GM18508 (cell line): ENCODE data around the gene SEMA4D.

Experiments used
- ATAC-seq: cut with Tn5 transposase; IDR thresholded peaks from one replicate; pipeline ENCODE4 v1.9.1; 2021; ENCODE audit warnings: moderate number of reproducible peaks; ENCODE audit not compliant: insufficient read depth, unreplicated experiment

Gene SEMA4D

DNA sequence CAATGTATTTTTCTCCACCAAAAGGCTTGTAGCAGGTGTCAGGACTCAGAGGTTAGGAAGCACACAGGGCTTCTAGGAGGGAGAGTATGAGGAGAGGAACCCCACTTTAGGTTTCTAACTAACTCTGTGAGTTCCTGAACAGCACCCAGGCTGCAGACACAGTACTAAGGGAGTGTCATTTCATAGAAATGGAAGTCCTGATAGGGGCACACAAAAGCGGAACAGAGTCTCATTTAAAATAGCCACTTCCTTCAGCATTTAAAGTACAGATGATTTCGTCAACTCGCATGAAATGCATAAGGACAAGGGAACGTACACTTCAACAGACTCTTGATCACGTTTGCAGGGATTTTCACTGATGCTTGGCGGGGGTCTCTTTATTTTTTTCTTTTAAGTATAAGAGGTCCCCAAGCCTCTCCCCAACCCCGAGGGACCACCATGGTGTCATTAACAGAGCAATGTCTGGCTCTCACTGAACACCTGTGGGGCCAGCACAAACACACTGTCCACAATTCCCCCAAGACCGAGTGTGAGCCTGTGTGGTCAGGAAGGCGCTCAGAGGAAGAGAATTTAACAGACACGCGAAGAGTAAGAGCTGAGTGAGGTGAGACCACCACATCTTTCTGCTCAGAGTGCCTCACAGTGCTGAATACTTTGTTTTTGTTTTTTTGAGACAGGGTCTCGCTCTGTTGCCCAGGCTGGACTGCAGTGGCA lies 97.4 kb downstream of the SEMA4D start:
- ATAC-seq, result peak; percentile 53

DNA sequence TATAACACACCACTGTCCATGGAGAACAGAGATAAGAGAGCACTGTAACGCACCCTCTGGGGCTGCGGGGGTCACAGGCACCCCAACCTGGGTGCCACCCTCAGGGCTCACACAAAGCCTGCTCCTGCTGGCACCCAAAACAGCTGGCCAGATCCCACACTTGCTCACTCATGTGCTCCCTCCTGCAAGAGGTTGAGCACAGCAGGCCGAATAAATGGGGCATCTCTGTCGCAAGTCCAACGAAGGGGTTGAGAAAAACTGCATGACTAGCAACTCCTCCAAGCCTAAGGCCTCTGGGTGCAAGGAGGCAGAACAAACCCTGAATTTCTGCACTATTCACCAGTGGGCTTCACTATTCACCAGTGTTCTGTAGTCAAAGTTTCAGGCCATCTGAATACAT lies 99.3 kb downstream of the SEMA4D start:
- no peak for ATAC-seq

DNA sequence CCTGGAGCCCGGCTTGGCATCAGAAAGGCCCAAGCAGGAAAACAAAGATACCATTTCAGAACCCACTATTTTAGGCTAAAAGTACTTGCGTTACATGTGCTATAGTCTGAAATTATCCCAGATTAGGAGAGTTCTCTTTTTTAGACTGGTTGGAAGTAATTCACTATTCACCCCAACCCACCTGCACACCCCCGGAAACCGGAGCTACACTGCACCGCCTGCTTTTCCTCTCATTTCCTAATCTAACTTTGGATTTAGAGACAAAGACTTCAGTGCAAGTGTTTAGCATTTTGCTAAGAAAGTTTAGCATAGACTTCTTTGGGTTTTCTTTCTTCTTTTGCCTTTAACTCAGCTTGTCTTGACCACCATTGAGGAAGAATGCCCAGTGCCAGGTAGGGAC lies 100.4 kb downstream of the SEMA4D start:
- ATAC-seq, result no peak

DNA sequence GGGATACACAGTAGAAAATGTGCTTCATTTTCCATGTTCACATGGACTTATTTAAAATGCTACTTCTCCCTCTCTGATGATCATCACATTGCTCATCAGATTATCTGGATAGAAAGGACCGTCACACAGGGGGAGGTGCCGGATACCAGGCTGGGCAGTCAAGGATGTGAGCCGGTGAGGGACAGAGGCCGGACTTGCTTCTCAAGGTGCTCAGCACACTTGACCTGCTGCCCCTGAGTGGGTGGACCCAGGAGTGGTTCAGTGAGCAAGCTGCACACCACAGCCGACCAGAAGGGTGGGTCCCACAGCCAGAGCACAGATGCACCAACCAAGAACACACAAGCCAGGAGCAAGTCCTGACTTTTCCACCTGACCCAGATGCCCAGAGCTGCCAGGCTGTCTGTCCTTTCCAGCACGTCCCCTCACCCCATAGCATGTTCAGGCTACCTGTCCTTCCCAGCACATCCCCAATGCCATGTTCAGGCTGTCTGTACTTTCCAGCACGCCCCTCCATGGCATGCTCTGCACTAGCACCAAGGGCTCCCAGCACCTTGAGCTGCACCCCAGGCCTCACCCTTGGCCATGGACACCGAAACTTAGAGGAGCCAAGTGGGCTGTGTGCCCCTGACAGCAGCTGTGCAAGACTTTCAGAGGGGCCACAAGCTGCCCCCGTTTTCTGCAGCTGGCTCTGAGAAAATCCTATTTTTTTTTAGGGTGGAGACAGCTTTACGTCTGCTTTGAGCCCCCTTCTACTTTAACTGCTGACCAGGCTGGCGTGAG lies 101.8 kb downstream of the SEMA4D start:
- ATAC-seq, result no peak

DNA sequence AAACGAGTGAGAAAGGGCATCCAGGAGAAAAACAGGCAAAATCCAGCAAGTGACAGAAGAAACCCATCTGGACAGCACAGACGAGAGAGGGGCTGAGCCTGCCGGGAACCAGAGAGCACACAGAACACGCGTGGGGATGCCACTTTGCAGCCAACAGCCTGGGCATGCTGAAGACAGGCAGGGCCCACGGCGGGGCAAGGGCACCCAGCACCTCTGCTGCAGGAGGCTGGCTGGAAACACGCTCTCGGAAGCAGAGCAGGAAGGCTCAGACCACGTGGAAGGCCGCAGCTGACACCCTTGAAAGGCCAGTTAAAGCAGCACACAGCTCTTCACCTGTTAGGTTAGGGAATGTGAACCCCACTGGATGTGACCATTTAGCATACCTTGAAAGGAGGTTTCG lies 103.5 kb downstream of the SEMA4D start:
- ATAC-seq, result no peak

DNA sequence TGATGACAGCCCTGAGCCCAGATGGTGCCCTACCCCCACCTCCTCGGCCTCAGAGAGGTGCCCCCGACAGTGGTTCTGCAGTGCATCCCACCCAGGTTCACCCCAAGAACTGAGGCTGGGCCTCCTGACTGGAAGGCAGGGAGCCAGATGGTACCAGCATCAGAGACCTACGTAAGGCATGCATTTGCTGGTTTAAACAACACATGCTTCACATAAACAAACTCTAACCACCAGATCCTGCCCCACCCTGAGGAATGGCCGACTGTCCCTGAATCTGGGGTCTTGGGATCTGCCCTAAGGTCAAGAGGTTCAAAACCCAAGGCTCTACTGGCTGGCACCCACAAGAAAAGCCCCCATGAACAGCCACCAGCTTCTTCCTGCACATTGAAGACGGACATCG lies 106.3 kb downstream of the SEMA4D start:
- no peak for ATAC-seq

DNA sequence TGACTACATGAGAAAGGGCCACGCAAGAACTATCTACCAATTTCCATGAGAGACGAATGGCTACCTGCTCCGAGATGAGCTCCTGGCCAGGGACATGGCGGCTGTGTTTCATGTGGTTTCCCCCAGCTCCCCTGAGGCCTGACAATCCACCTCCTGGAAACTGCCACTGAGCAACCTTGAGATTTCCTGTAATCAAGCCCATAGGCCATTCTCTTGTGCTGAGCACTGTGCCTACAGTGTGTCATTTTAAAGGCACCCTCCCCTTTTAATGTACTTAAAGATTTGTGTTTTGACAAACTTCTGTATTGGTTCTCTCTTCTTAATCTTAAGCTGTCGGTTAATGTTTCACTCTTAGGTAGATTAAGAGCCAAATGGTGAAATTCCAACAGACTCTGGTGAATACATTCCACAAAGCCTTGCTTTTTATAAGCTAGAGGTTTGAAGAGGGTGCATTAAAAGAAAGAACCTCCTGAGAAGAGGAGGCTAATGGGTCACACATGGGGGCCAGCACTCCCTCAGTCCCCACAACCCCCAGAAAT lies 107.3 kb downstream of the SEMA4D start:
- no peak for ATAC-seq

DNA sequence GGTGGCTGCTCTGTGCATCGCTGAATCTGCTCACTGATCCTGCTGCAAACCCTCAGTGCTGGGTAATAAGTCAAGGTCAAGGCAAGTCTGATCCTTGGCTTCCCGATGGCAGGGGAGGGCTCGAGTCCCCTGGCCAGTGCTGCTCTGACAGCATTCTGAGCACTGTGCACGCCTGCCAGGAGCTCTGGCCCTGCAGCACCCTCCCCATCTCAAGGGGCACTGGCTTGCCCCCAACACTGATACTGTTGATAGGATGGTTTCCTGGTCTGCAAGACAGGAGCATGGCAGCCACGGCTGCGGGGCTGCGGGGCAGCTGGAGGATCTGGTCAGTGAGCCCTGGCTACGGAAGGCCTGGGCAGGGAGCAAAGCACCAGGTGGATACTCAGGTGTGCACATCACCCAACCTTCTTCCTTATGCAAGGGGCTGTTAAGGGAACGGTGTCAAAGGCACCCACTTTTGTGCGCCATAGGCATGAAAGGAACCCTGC lies 107.8 kb downstream of the SEMA4D start:
- no peak for ATAC-seq

DNA sequence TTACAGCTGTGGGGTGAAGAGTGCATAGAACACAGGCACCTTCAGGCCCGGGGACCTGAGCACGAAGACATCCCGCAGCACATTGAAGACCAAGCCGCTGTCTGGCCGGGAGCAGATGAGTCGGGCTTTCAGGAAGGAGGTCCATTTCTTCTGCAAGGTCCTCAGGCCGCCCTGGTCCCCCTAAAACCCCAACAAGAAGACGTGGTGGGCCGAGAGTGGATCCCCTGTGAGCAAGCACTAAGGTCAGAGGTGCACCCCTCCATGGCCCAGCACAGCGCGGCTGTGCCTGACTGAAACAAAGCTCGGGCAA lies 109.1 kb downstream of the SEMA4D start:
- ATAC-seq, result no peak

DNA sequence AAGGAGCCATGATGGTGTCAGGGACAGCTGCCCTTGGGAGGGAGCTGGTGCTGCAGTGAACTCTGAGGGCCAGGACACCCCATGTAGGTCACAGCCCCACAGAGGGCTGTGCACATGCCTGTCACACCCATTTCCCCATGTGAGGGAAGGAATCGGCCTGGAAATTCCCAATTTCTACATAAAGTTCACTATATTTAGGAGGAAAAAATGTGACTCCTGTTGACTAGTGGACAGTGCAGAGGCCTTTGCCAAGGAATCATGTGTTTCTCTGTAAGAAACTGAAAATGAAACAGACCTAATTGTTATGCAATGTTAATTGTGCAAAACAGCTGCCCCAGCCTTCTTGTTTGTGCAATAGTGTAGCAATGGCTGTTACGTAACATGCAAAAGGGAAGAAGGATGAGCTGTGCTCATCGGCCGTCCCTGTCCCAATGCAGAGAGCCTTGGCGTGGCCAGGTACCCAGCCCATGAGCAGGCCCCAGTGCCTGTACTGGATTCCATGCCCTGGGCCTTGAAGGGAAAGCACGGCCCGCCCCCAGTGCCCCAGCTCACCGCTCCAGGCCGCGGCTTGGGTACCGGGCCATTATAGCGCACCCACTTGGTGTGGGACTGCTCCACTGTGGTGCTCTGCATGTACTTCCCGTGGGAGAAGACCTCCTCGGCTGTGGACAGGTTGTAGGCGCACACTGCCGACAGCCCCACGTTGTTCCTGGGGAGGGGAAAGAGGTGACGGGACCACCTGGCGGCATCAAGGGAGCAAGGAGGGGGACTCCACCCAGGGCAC lies 109.6 kb downstream of the SEMA4D start:
- no peak for ATAC-seq

DNA sequence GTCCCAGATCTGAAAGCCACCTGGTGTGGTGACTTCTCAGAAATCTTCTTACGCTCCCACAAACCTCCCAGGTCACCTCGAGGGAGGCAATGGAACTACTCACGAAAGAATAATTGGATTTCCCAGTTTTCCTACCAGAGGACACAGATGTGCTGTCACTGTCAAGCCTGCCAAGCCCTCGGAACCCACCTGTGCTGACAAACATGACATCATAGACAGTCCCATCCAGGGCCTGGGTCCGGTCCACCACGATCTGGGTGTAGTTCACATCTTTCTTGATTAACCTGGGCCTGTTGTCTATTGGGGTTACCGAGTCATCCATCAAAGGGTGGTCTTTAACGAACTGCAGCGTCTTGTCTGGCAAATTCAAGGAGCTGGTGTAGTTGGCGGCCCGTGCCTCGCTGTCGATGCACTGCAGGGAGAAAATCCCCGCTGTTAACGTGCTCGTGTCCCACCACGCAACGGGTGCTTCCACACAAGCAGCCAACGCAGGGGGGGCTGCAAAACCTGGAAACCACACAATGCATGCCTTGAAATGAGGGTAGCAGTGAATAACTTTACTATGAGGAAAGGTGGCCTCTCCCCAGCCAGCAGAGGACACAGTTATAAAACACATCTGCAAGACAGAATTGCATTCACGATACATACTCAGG lies 110.6 kb downstream of the SEMA4D start:
- no peak for ATAC-seq

DNA sequence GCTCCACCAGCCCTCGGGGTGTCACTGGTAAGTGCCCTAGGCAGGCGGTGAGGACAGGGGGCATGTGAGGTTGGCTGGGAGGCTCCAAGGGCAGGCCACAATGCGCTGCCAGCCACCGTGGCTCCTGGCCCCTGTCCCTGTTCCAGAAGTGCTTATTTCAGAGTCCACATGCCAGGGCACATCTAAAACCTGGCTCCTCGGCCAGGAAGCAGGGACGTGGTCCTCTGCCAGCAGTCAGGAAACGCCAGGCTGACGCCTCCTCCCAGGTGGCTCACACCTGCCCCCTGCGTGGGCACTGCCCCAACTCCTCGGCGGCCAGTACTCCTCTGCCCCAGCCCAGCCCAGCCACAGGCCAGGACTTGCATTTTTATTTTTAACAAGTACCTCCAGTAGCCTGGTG lies 111.1 kb downstream of the SEMA4D start:
- ATAC-seq, result no peak

DNA sequence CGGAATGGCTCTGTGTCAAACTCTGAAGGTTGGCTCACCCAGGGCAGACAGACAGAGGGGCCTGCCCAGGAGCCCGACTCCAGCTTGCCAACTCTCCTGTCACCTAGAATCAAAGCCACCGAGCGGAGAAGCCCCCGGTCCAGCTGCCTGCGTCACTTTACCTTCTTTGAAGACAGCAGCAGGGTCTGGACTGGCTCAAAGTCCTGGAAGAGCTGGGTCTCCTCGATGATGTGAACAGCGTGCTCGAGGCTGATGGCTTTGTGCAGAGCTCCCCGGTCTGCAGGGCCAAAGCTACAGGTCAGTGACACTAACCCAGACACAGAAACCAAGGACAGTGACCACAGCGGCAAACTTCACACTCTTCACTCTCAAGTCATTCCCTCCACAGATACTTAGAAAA lies 111.7 kb downstream of the SEMA4D start:
- ATAC-seq, result no peak

DNA sequence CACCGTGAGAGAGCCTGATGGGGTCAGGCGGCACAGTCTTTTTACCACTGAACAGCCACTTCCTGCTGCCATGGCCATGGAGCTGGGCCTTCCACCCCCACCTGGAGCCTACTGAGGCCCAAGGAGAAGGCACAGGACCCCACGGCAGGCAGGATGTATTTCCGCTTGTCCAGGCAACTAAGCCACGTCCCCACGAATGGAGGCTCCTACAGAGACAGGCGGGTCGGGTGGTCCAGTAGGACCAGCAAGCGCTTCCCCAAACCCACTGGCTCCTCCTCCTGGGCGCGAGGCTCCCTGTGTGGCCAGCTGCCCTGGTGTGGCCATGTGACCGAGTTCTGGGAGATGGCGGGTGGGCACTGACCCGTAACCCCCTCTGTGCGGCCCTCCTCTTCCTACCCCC lies 113.1 kb downstream of the SEMA4D start:
- no peak for ATAC-seq

DNA sequence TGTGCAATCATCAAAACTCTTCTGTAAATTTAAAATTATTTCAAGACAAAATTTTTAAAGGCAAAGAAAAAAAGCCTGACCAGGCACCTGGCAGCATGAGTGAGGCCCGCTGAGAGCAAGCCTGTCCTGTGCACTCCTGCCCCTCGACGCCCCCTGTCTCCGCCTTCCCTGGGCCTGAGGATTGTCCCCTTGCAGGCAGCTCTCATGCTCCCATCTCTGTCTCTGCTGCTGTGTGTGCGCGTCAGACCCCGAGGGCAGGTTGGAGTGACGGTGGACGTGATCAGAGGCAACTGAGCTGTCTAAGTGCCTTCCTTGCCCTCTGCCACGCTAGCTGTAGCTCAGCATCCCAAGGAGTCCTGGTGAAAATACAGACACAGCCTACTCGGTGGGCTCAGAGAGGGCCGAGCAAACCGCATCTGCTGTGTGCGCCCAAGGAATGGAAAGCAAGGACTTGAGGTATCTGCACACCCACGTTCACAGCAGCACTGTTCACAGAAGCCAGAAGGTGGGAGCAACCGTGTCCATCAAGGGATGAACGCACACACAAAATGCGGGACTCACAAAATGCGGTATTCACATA lies 114.1 kb downstream of the SEMA4D start:
- no peak for ATAC-seq

DNA sequence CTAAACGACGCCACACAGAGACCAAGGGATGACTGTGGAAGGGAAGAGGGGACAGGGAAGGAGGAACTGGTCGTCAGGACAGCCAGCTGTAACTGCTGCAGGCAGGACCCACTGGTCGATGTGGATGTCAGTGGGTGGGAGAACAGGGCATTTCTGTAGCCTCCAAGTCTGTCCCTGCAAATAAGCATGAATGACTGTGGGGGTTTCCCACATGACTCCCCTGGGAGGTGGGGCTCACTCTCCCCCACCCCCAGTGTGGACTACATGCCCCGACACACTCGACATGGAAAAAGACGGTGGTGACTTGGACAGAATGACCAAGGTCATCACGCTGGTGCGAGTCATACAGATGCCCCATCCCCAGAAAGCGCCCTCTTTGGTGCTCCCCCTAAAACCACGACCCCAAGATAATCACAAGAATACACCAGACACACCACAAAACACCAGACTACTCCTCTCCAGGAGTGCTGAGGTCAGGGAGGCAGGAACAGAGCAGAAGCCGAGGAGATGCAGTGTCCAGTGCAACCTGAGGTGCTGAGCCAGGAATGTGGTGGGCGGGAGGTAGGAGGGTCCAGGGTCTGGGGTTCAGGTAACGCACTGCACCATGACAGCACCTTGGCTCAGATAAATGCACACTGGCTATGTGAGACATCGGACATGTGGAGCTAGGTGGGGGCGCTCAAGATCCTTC lies 114.7 kb downstream of the SEMA4D start:
- ATAC-seq, result no peak

DNA sequence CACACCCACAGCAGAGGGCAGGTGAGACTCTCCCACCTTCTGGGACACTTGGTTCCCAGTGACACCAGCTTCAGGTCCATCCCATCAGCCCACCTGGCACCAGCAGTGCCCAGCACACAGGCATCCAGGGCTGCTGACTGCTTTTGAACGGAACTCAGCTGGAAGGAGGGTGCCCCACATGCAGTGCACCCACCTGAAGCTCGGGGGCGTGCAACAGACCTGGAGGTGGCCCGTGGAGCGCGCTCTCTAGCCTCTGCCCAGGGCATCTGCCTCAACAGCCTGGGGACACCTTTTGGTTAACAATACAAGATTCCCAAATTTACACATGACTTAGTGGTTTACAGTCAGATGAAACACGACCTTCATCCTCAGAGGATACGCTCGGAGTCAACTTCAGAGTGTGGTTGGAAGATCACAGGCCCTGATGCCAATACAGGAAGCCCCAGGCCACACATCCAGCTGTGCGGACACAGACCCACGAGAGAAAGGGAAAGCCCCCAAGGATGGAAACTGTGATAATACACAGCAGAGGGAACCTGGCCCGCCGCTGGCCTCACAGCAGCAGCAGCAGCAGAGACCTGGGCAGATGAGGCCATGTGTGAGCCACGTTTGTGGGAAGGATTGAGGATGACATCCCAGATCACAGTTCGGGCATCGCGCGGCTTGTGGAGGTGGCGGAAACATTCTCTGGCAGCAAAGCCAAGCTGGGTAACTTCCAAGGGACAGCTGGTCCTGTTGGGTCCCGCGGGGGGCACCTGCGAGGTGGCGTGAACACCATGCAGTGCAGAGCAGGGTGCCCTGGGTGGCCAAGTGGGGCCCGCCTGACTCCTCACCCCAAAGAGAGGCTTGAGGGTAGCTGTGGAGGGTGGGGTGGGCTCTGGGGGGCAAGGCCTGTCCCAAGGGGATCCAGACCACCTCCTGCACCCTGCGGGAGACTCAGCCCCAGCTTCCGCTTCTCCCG lies 115.6 kb downstream of the SEMA4D start:
- ATAC-seq, result no peak

DNA sequence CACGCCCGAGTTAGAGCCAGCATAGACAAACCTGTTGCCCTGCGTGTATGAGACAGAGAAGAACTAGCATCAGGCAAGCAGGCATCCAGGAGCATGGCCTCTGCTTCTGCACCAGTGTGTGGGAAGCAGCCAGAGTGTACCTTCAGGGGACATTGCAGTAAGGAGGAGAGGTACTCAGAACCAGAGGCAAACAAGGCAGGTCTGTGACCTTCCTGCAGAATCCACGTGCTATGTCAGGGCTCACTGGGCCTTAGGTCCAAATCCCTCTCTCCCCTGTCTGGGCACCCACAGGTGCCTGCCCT lies 116.7 kb downstream of the SEMA4D start:
- ATAC-seq, result no peak
